Endothelial cell of umbilical vein (primary cell): Measurements from ENCODE around the gene FER.
"Not testable (repeated sequence)": the region's sequence is repeated elsewhere in the genome, so short reads cannot be mapped to it uniquely, and the experiment has no call there.

Experiments
- FOS ChIP-seq: IDR thresholded peaks from 2 replicates; pipeline ENCODE4 v1.6.1; 2011; ENCODE audit warnings: mild to moderate bottlenecking, low read length, moderate library complexity, borderline replicate concordance; ENCODE audit not compliant: insufficient read depth
- POLR2A ChIP-seq: IDR thresholded peaks from 2 replicates; pipeline ENCODE4 v1.6.1; 2012; ENCODE audit warnings: low read depth, mild to moderate bottlenecking, control low read depth, low read length
- POLR2AphosphoS5 ChIP-seq: IDR thresholded peaks from 2 replicates; pipeline ENCODE4 v1.6.1; 2012; ENCODE audit warnings: low read depth, mild to moderate bottlenecking, control low read depth, low read length, moderate library complexity; ENCODE audit not compliant: insufficient read depth
- TF ChIP-seq, protein P1 (sequence below), 2 donors: IDR thresholded peaks; 1 replicate in 1 of 2; 2 replicates in 1 of 2; pipeline ENCODE4 v1.5.1; 2011; ENCODE audit warnings: low read length in 2 of 2, mild to moderate bottlenecking in 2 of 2, moderate library complexity in 2 of 2, control low read depth in 1 of 2, inconsistent platforms in 1 of 2, low read depth in 1 of 2; ENCODE audit not compliant: insufficient read depth in 1 of 2; ENCODE audit errors: extremely low read depth in 1 of 2

DNA sequence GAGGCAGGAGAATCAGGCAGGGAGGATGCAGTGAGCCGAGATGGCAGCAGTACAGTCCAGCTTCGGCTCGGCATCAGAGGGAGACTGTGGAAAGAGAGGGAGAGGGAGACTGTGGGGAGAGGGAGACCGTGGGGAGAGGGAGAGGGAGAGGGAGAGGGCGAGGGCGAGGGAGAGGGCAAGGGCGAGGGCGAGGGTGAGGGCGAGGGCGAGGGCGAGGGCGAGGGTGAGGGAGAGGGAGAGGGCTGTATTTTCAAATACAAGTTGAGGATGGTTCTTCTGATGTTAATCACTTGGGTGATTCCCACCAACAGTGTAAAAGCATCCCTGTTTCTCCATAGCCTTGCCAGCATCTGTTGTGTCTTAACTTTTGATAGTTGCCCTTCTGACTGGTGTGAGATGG, 245.7 kb downstream of the FER start:
- TF ChIP-seq, protein P1, sequence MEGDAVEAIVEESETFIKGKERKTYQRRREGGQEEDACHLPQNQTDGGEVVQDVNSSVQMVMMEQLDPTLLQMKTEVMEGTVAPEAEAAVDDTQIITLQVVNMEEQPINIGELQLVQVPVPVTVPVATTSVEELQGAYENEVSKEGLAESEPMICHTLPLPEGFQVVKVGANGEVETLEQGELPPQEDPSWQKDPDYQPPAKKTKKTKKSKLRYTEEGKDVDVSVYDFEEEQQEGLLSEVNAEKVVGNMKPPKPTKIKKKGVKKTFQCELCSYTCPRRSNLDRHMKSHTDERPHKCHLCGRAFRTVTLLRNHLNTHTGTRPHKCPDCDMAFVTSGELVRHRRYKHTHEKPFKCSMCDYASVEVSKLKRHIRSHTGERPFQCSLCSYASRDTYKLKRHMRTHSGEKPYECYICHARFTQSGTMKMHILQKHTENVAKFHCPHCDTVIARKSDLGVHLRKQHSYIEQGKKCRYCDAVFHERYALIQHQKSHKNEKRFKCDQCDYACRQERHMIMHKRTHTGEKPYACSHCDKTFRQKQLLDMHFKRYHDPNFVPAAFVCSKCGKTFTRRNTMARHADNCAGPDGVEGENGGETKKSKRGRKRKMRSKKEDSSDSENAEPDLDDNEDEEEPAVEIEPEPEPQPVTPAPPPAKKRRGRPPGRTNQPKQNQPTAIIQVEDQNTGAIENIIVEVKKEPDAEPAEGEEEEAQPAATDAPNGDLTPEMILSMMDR (IDR thresholded peaks at IDR 0.05; ENCODE audit: extremely low read depth in 1 of 2, insufficient read depth in 1 of 2, low read depth in 1 of 2, low read length in 2 of 2): not testable (repeated sequence)
- not testable (repeated sequence) for TF ChIP-seq POLR2A, POLR2AphosphoS5, FOS
